SU-DHL-6 (cell line): ENCODE results near the gene KREMEN1.
"Not testable (repeated sequence)": the region's sequence is repeated elsewhere in the genome, so short reads cannot be mapped to it uniquely, and the experiment has no call there.

Experiments
- H2AFZ ChIP-seq: fragments of 200-600 bp; sonication (generic); 2 replicates; pipeline ENCODE4 v1.6.1; 2014; ENCODE audit warnings: low read depth, mild to moderate bottlenecking, moderate library complexity, mixed read lengths, antibody characterized with exemption, low read length; ENCODE audit not compliant: severe bottlenecking
- H3F3A ChIP-seq: fragments of 200-600 bp; shearing (Covaris generic); 2 replicates; pipeline ENCODE4 v1.6.0; 2016; ENCODE audit warnings: antibody characterized with exemption, mild to moderate bottlenecking; ENCODE audit not compliant: insufficient read depth
- H3K27ac ChIP-seq: fragments of 200-600 bp; sonication (generic); 2 replicates; pipeline ENCODE4 v1.5.1; 2016; ENCODE audit warnings: low read depth, mild to moderate bottlenecking, low read length, moderate library complexity, mixed read lengths
- H3K27me3 ChIP-seq: fragments of 200-600 bp; sonication (generic), shearing (Covaris generic); 2 replicates; pipeline ENCODE4 v1.6.0; 2014; ENCODE audit warnings: mild to moderate bottlenecking, low read length
- H3K36me3 ChIP-seq: fragments of 200-600 bp; sonication (generic); 2 replicates; pipeline ENCODE4 v1.6.1; 2014; ENCODE audit warnings: mild to moderate bottlenecking, low read length, mixed read lengths
- H3K4me2 ChIP-seq: fragments of 300-600, 200-600 bp; shearing (Covaris generic), sonication (generic); 2 replicates; pipeline ENCODE4 v1.6.0; 2014; ENCODE audit warnings: low read length, low read depth, mild to moderate bottlenecking; ENCODE audit not compliant: poor library complexity, severe bottlenecking
- H3K4me3 ChIP-seq: fragments of 200-600 bp; sonication (generic); 2 replicates; pipeline ENCODE4 v1.5.1; 2014; ENCODE audit warnings: antibody characterized with exemption, low read length, mild to moderate bottlenecking, mixed read lengths; ENCODE audit not compliant: insufficient read depth, poor library complexity, severe bottlenecking
- H3K79me2 ChIP-seq: fragments of 200-600 bp; sonication (generic); 2 replicates; pipeline ENCODE4 v1.6.1; 2014; ENCODE audit warnings: mild to moderate bottlenecking, low read length, moderate library complexity; ENCODE audit not compliant: insufficient read depth
- H3K9ac ChIP-seq: fragments of 200-600 bp; sonication (generic); 2 replicates; pipeline ENCODE4 v1.7.0; 2014; ENCODE audit warnings: mild to moderate bottlenecking, low read length
- H3K9me2 ChIP-seq: fragments of 200-600 bp; sonication (generic); replicated peaks from 2 replicates; pipeline ENCODE4 v1.6.1; 2014; ENCODE audit warnings: low read length; ENCODE audit not compliant: insufficient read depth
- H3K9me3 ChIP-seq: fragments of 200-600 bp; sonication (generic); 2 replicates; pipeline ENCODE4 v1.6.1; 2014; ENCODE audit warnings: low read length, mixed read lengths; ENCODE audit not compliant: insufficient read depth
- H4K20me1 ChIP-seq: fragments of 200-600 bp; sonication (generic); 2 replicates; pipeline ENCODE4 v1.6.1; 2014; ENCODE audit warnings: low read depth, mild to moderate bottlenecking, antibody characterized with exemption, low read length, moderate library complexity, mixed read lengths
- CTCF ChIP-seq: fragments of 200-600 bp; sonication (generic); IDR thresholded peaks from one replicate; pipeline ENCODE4 v1.5.1; 2017; ENCODE audit warnings: antibody characterized with exemption, mild to moderate bottlenecking, low read length, moderate library complexity; ENCODE audit not compliant: insufficient read depth, poor library complexity, severe bottlenecking
- EZH2phosphoT487 ChIP-seq: fragments of 200-600 bp; sonication (generic), shearing (Covaris generic); conservative IDR thresholded peaks from 2 replicates; pipeline ENCODE4 v1.6.1; 2018; ENCODE audit warnings: mild to moderate bottlenecking, antibody characterized with exemption, low read length, moderate library complexity, mixed read lengths

Gene KREMEN1

GRCh38 chr22:29032584-29032983 is 40.3 kb upstream of the KREMEN1 start:
- Histone ChIP-seq H3K36me3 (no peaks in the 10 kb centered on the region), H3K9me3 (no peaks in the 10 kb centered on the region), H3K4me2 (no peak overlapping the region), H3K9ac (no peak overlapping the region), H4K20me1 (no peaks in the 10 kb centered on the region), H3K27me3 (no peaks in the 10 kb centered on the region), H2AFZ (no peak overlapping the region), H3K4me3 (no peak overlapping the region), H3K79me2 (no peaks in the 10 kb centered on the region), H3F3A (no peaks in the 10 kb centered on the region), H3K27ac (no peak overlapping the region), H3K9me2 (no peaks in the 10 kb centered on the region)
- no peak for TF ChIP-seq CTCF
- no peak for TF ChIP-seq EZH2phosphoT487

- Histone ChIP-seq H3K36me3 (no peaks in the 10 kb centered on the region), H3K4me2 (no peak overlapping the region), H3K79me2 (no peaks in the 10 kb centered on the region), H4K20me1 (no peaks in the 10 kb centered on the region), H3K27ac (no peak overlapping the region), H3K9me3 (no peaks in the 10 kb centered on the region), H3K9ac (no peak overlapping the region), H2AFZ (no peak overlapping the region), H3F3A (no peaks in the 10 kb centered on the region), H3K4me3 (no peak overlapping the region), H3K27me3 (no peaks in the 10 kb centered on the region), H3K9me2 (no peaks in the 10 kb centered on the region)
- TF ChIP-seq EZH2phosphoT487 (no peak), CTCF (no peak)
These were observed 35.4 kb upstream of the KREMEN1 start for GRCh38 chr22:29037340-29037932.

GRCh38 chr22:29039148-29039547 is 33.7 kb upstream of the KREMEN1 start:
- H3K4me3 ChIP-seq, result no peak overlapping the region
- no peak for TF ChIP-seq EZH2phosphoT487
- no peak for TF ChIP-seq CTCF
- H3K79me2 ChIP-seq, result no peaks in the 10 kb centered on the region
- H2AFZ ChIP-seq, result no peak overlapping the region
- H3K9me3 ChIP-seq, result no peaks in the 10 kb centered on the region
- no peaks in the 10 kb centered on the region for H3K36me3 ChIP-seq
- no peaks in the 10 kb centered on the region for H4K20me1 ChIP-seq
- H3K27ac ChIP-seq, result no peak overlapping the region
- H3K9ac ChIP-seq, result no peak overlapping the region
- no peak overlapping the region for H3K4me2 ChIP-seq
- no peaks in the 10 kb centered on the region for H3K9me2 ChIP-seq
- H3K27me3 ChIP-seq, result no peaks in the 10 kb centered on the region
- H3F3A ChIP-seq, result no peaks in the 10 kb centered on the region

GRCh38 chr22:29039684-29040083 is 33.2 kb upstream of the KREMEN1 start:
- not testable (repeated sequence) for H2AFZ ChIP-seq, H3K27ac ChIP-seq, H3K9me3 ChIP-seq, H3K9ac ChIP-seq, H3K36me3 ChIP-seq, H3K79me2 ChIP-seq, H3K9me2 ChIP-seq, H4K20me1 ChIP-seq, H3F3A ChIP-seq, H3K4me2 ChIP-seq, H3K4me3 ChIP-seq, H3K27me3 ChIP-seq
